GM12878 (cell line): Measurements from ENCODE around the gene PCDHA1. TPM values are rescaled to one million over a fixed set of nuclear protein-coding genes. Genes with fewer than 3 reads are reported as not detected.

ENCODE experiments used
- ATAC-seq: fragments of 200-7000 bp; cut with Tn5 transposase; 3 replicates; pipeline ENCODE4 v1.9.1; 2020; ENCODE audit warnings: mild to moderate bottlenecking, moderate library complexity
- BruUV-seq: library from RNA; stranded (reverse); fragments of 400-500 nt; replicated peaks from 2 replicates; lab custom pipeline; 2021; lab: Mats Ljungman, UMichigan
- CTCF ChIA-PET: fragments of 300-600 bp; sonication (Branson Sonifier 250); formaldehyde crosslinking; extraction: SDS; loops from one replicate; lab custom pipeline; 2021; ENCODE audit warnings: inconsistent platforms; lab: Yijun Ruan, JAX
- POLR2A ChIA-PET: fragments of 350-600 bp; formaldehyde crosslinking; extraction: SDS; loops from one replicate; lab custom pipeline; 2021; ENCODE audit warnings: inconsistent platforms; lab: Charles Lee
- RAD21 ChIA-PET: fragments of 300-600 bp; sonication (Branson Sonifier 250); formaldehyde crosslinking; loops from one replicate; lab custom pipeline; 2023; ENCODE audit warnings: antibody characterized with exemption; ENCODE audit not compliant: unreplicated experiment; lab: Charles Lee
- SMC1A ChIA-PET: fragments of 300-600 bp; sonication (Branson Sonifier 250); formaldehyde crosslinking; loops from one replicate; lab custom pipeline; 2023; ENCODE audit not compliant: unreplicated experiment, uncharacterized antibody; lab: Charles Lee
- DNase-seq: peaks from one replicate; pipeline ENCODE4 v3.0.0-alpha.2; 2011; ENCODE audit warnings: low read depth, low spot score
- FAIRE-seq: peaks from 3 replicates; lab custom pipeline; 2011; peaks lifted over from hg19 to GRCh38; lab: Jason Lieb, UNC
- H2AFZ ChIP-seq: 2 replicates; pipeline ENCODE4 v1.6.0; 2011; ENCODE audit warnings: low read depth, low read length, control low read depth; ENCODE audit not compliant: control insufficient read depth
- H3K27ac ChIP-seq: 2 replicates; pipeline ENCODE4 v1.5.1; 2011; ENCODE audit warnings: control low read depth; ENCODE audit not compliant: control insufficient read depth, insufficient read depth
- H3K27me3 ChIP-seq, 2 experiments: replicated peaks in 1 of 2; 2 replicates each; pipeline versions ENCODE4 v1.6.0 to v1.6.1; 2011; ENCODE audit warnings: low read length in 1 of 2; ENCODE audit not compliant: control insufficient read depth in 2 of 2, insufficient read depth in 2 of 2
- H3K36me3 ChIP-seq, 2 experiments: 2 replicates each; pipeline ENCODE4 v1.5.1; 2011; ENCODE audit warnings: low read length in 1 of 2; ENCODE audit not compliant: control insufficient read depth in 2 of 2, insufficient read depth in 2 of 2
- H3K4me1 ChIP-seq: 2 replicates; pipeline ENCODE4 v1.6.1; 2011; ENCODE audit warnings: mild to moderate bottlenecking, low read length, moderate library complexity, mixed read lengths; ENCODE audit not compliant: control insufficient read depth, insufficient read depth
- H3K4me2 ChIP-seq: 2 replicates; pipeline ENCODE4 v1.6.0; 2011; ENCODE audit warnings: control low read depth; ENCODE audit not compliant: control insufficient read depth, insufficient read depth
- H3K4me3 ChIP-seq: fragments of 200-600 bp; sonication (generic); 2 replicates; pipeline ENCODE4 v1.5.1; 2016
- H3K79me2 ChIP-seq: 2 replicates; pipeline ENCODE4 v1.6.0; 2011; ENCODE audit warnings: low read length; ENCODE audit not compliant: control insufficient read depth, insufficient read depth
- H3K9ac ChIP-seq: 2 replicates; pipeline ENCODE4 v1.8.0; 2011; ENCODE audit warnings: low read length, control low read depth, mixed read lengths; ENCODE audit not compliant: control insufficient read depth, insufficient read depth
- H3K9me3 ChIP-seq: replicated peaks from 3 replicates; pipeline ENCODE4 v1.5.1; 2011; ENCODE audit warnings: mild to moderate bottlenecking, low read length; ENCODE audit not compliant: control insufficient read depth, insufficient read depth
- H4K20me1 ChIP-seq: 2 replicates; pipeline ENCODE4 v1.6.0; 2011; ENCODE audit not compliant: control insufficient read depth, insufficient read depth
- CHD1 ChIP-seq: IDR thresholded peaks from 2 replicates; pipeline ENCODE4 v1.6.1; 2012; ENCODE audit warnings: low read depth, low read length, improper control_type of control experiment
- NFXL1 ChIP-seq: fragments of 450-650 bp; IDR thresholded peaks from 2 replicates; pipeline ENCODE4 v1.6.1; 2017; ENCODE audit warnings: antibody characterized with exemption, mild to moderate bottlenecking, borderline replicate concordance
- TAF1 ChIP-seq: IDR thresholded peaks from 2 replicates; pipeline ENCODE4 v1.6.1; 2011; ENCODE audit warnings: mild to moderate bottlenecking, low read depth, low read length, borderline replicate concordance
- YY1 ChIP-seq: IDR thresholded peaks from 2 replicates; pipeline ENCODE4 v1.6.1; 2011; ENCODE audit warnings: low read depth, mild to moderate bottlenecking, low read length
- ZBTB4 ChIP-seq: fragments of 450-650 bp; formaldehyde crosslinking; IDR thresholded peaks from 2 replicates; pipeline ENCODE4 v1.4.0; 2022; ENCODE audit warnings: mild to moderate bottlenecking, moderate library complexity
- WGBS: methylation state at CpG from one replicate; pipeline ENCODE4 v1.1.6; 2016; ENCODE audit warnings: low lambda C conversion rate; ENCODE audit not compliant: insufficient replicate concordance, insufficient coverage; ENCODE audit errors: missing lambda C conversion rate; 5-methylcytosine and 5-hydroxymethylcytosine counted together
- in situ Hi-C: fragments of 300-500 bp; cut with MboI; formaldehyde crosslinking; loops from 9 replicates; pipeline ENCODE4 v1.14.3; 2018; ENCODE audit warnings: mixed read lengths
- intact Hi-C: fragments of 100-400 bp; cut with micrococcal nuclease; formaldehyde crosslinking; loops from one replicate; pipeline ENCODE4 v1.14.2; 2022; ENCODE audit not compliant: unreplicated experiment
- polyA plus RNA-seq, 11 experiments: library from polyadenylated mRNA; depleted of rRNA in 4 of 11; unstranded in 6 of 11; stranded (reverse) in 5 of 11; fragments of >200 nt; fragmentation: Nextera tagmentation in 4 of 11; fragmentation: Illumina TruSeq in 1 of 11; extraction: Ambion mirVana in 4 of 11; extraction: Trizol in 1 of 11; gene quantifications; 1 replicate in 1 of 11; 2 replicates in 10 of 11; pipeline versions ENCODE4 v1.2.1 to v1.2.3, GENCODE V29; 2011 to 2016; ENCODE audit warnings: inconsistent platforms in 2 of 11, missing spikeins in 2 of 11, low read depth in 1 of 11
- total RNA-seq, 4 experiments: library from RNA; depleted of rRNA in 3 of 4; stranded (reverse); fragments of >200 nt in 3 of 4; fragmentation: Illumina TruSeq in 1 of 4; extraction: Trizol in 1 of 4; gene quantifications; 2 replicates each; pipeline versions ENCODE4 v1.2.1 to v1.2.3, GENCODE V29; 2013 to 2021

The PCDHA1 gene
- total and polyA plus RNA-seq, 10 of the 15 experiments (the other 5 are each of a cell fraction or from before 2014, with no cell fraction given), result 0.03 TPM; not detected in 9

- POLR2A ChIA-PET, result no interaction called here
- SMC1A ChIA-PET, result no interaction called here
- no peaks in the 10 kb centered on the region for H3K9me3 ChIP-seq
- H3K9ac ChIP-seq, result no peak overlapping the region
- ATAC-seq (no peak), FAIRE-seq (no peak), DNase-seq (no peak)
- H3K4me1 ChIP-seq, result no peaks in the 10 kb centered on the region
- H3K27me3 ChIP-seq, result no peaks in the 10 kb centered on the region
- no peaks in the 10 kb centered on the region for H3K36me3 ChIP-seq
- CTCF ChIA-PET, result no interaction called here
- in situ Hi-C loops, result no loop called here
- RAD21 ChIA-PET, result no interaction called here
- no TSS peak for BruUV-seq
- no peaks in the 10 kb centered on the region for H3K79me2 ChIP-seq
- WGBS, result 45% methylated on average over 4 of the region's 4 CpGs
- H3K27ac ChIP-seq, result no peak overlapping the region
- intact Hi-C loops, result no loop called here
- H2AFZ ChIP-seq, result no peak overlapping the region
- H3K4me2 ChIP-seq, result no peak overlapping the region
- no peak for TF ChIP-seq YY1
- TF ChIP-seq NFXL1, result no peak
- TF ChIP-seq ZBTB4 (CRISPR knock-in tag), result no peak
- no peak for TF ChIP-seq CHD1
- TF ChIP-seq TAF1, result no peak
- no peak overlapping the region for H3K4me3 ChIP-seq
- no peaks in the 10 kb centered on the region for H4K20me1 ChIP-seq
Observed at GRCh38 chr5:140934964-140935606, 149.1 kb downstream of the PCDHA1 start.
